LNCAP (cell line): ENCODE data around the gene SETBP1.

Source experiments
- CTCF ChIP-seq: fragments of 450-650 bp; IDR thresholded peaks from 2 replicates; pipeline ENCODE4 v1.5.1; 2017; ENCODE audit warnings: mild to moderate bottlenecking

Gene SETBP1

DNA sequence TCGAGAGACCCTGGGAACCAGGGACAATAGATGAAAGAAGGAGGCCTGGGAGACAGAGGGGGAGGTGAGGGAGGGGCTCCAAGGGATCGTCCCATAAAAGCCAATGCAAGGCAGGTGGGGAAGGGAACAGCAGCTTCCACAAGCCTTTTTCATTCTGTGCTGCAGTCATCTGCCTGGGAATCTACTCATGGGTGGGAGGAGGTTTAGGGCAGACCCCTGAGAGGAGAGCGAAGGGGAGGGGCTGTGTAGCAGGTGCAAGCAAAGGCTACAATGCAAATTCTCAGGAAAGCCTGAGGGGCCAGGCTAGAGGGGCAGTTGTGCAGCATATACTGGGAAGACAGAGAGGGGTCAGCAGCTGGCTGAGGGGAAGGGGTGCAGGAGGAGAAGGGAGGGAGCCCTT, 135.4 kb downstream of the SETBP1 start:
- TF ChIP-seq CTCF, result no peak

GRCh38 chr18:44816477-44816876, 135.8 kb downstream of the SETBP1 start:
- TF ChIP-seq CTCF, result no peak

DNA sequence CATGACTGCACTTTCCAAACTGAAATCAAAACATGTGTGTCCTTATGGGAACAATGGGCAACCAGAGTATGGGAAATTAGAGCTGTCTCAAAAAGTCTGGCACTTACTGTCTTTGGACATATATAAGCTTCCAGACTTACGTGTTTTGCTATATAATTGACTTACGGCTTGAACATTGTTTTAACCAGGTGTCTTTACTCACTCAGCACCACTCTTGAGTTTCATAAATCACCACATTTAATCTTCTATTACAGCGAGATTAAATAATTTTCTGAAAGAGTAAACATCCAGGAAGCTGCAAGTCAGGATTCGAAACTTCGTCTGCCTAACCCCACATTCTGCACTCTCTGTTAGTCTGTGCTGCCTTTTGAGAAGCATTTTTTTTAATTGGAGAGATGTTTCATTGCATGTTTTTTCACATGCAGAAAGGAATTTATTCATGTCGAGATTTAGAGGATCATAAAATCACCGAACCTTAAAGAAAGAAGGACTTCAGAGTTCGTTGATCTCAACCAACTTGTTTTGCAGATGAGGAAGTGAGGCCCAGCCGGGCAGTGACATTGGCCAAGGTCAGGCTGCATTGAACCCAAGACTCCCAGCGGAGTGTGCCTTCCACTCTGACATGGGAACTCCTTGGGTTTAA, 137.3 kb downstream of the SETBP1 start:
- no peak for TF ChIP-seq CTCF

DNA sequence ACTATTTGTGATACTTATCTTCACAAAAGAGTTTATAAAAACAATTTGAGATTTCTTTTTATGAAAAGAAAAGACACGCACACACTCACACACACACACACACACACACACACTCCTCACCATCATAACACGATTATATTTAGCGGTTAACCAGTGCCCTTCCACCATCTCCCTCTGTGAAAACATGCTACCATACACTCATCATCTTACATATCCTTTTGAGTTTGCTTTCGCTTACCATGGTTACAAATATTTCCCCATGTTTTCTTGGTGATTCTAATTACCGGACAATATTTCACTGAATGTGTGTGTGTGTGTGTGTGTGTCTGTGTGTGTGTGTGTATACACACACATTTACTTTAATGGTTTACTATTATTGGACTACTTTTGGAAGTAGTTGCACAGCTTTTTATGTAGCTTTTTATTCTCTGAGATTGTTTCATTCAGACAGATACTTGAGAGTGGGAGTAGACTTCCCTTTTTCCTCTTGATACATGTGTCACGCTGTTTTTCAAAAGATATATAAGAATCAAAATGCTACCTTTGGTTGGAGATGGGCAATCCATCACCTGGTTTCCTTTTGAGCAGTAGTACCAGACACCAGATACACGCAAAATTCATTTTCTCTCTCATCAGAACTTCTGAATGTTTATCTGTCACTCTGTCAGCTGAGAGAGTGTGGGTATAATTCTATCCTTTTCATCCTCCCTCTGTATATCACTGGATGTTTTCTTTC, 138.1 kb downstream of the SETBP1 start:
- no peak for TF ChIP-seq CTCF

GRCh38 chr18:44819944-44820510, 139.3 kb downstream of the SETBP1 start:
- no peak for TF ChIP-seq CTCF

DNA sequence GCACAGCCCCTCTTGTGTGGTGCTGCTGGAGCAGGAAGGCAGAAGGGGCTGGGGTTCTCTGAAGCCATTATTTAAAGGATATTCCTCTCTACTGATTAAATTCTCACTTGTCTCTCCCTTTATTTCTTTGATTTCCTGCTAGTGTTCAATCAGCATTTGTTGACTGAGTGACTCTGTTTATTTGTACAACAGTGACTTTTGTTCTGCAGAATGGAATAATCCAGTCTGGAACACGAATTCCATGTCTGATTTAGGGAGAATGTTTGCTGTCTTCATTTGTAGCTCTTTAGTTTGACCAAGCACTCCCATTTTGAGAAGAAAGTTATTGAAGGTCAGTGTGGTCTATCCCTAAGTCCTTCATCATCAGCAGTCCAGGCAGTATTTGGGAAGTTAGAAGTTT, 141.2 kb downstream of the SETBP1 start:
- no peak for TF ChIP-seq CTCF

DNA sequence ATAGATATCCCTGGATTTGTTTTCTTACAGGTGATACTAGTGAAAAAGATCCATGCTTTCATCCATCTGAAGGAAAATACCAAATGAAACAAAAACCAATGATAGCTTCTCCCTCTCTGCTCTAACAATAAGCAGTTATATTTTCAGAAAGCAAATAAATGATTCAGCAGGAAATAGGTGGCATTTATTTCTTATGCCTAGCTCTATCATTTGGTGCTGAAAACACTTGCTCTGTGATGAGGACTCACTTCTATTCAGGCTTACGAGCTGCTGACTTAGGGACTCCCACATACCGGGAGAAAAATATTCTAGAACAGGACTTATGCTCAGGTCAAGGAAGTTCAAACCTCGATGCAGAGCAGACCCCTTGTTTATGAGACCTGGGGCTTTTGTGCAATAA, 142.6 kb downstream of the SETBP1 start:
- no peak for TF ChIP-seq CTCF
